ENCODE data around the gene C19orf44.
"Not testable (repeated sequence)": the region's sequence is repeated elsewhere in the genome, so short reads cannot be mapped to it uniquely, and the experiment has no call there.

C19orf44 gene

GRCh38 chr19:16467581-16467980 lies 28.6 kb upstream of the C19orf44 start:
- DNase-seq (ENCODE audit: low read depth), result no peak

GRCh38 chr19:16470541-16470910 lies 25.7 kb upstream of the C19orf44 start:
- no peak for DNase-seq (ENCODE audit: low read depth)

- DNase-seq (ENCODE audit: low read depth), result no peak
These were observed 25.0 kb upstream of the C19orf44 start for GRCh38 chr19:16470911-16471811.

DNA sequence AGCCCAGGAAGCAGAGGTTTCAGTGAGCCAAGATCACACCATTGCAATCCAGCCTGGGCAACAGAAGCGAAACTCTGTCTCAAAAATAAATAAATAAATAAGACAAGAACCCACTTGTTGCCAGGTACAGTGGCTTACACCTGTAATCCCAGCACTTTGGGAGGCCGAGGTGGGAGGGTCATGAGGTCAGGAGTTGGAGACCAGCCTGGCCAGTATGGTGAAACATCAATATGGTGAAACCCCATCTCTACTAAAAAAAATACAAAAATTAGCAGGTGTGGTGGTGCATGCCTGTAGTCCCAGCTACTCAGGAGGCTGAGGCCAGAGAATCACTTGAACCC lies 23.7 kb upstream of the C19orf44 start:
- not testable (repeated sequence) for DNase-seq (ENCODE audit: low read depth)

DNA sequence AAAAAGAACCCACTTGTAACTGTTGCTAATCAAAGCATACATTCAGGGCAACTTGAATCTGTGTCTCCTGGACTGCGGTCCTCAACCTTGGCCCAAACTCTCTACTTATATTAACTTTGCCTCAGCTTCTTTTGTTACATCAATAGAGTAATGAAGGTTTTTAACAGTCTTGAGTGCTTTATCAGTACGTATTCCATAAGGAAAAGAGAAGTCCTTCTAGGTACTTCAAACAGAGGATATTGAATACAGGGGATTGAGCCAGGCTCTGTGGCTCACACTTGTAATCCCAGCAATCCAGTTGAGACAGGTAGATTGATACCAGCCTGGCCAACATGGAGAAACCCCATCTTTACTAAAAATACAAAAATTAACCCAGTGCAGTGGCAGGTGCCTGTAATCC lies 23.2 kb upstream of the C19orf44 start:
- no peak for DNase-seq (ENCODE audit: low read depth)

DNA sequence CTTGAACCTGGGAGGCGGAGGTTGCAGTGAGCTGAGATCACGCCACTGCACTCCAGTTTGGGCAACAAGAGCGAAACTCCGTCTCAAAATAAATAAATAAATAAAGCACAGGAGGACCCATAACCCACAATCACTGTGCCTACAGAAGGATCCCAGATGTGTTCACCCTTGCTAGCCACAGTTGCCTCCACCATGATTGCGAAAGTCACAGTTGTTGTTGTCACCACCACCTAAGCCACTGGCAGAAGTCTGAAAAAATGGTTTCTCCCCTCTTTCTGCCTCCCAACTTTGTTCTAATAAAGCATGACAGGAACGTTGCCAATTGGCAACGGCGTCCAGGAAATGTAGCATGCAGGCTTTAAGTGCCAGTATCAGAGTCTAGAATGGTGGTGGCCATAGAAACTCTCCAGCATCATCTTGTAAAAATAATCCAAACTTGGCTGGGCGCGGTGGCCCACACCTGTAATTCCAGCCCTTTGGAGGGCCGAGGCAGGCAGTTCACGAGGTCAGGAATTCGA lies 22.3 kb upstream of the C19orf44 start:
- DNase-seq (ENCODE audit: low read depth), result no peak

DNA sequence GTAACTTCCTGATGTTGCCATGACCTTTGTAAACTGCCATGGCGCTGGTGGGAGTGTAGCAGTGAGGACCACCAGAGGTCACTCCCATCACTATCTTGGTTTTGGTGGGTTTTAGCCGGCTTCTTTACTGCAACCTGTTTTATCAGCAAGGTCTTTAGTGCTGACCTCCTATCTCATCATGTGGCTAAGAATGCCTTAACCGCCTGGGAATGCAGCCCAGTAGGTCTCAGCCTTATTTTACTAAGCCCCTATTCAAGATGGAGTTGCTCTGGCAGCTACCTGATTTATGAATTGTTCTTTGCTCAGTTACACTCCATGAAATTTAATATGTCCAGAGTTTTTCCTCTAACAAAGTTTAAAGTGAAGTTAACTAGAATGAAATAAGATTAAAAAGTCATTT lies 19.8 kb upstream of the C19orf44 start:
- DNase-seq (ENCODE audit: low read depth), result no peak

DNA sequence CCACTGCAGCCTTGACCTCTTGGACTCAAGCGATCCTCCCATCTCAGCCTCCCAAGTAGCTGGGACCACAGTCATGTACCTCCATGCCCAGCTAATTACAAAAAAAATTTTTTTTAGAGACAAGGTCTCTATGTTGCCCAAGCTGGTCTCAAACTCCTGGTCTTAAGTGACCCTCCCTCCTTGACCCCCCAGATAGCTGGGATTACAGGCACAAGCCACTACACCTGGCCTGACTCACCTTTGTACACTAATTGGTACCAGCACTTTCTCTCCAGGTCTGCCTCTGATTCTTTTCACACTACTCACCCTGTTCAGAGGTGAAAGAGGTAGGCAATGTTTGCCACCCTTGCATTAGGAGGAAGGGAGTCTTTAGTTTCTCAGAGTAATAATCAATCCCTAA lies 18.9 kb upstream of the C19orf44 start:
- no peak for DNase-seq (ENCODE audit: low read depth)

GRCh38 chr19:16482745-16483144 lies 13.4 kb upstream of the C19orf44 start:
- no peak for DNase-seq (ENCODE audit: low read depth)

DNA sequence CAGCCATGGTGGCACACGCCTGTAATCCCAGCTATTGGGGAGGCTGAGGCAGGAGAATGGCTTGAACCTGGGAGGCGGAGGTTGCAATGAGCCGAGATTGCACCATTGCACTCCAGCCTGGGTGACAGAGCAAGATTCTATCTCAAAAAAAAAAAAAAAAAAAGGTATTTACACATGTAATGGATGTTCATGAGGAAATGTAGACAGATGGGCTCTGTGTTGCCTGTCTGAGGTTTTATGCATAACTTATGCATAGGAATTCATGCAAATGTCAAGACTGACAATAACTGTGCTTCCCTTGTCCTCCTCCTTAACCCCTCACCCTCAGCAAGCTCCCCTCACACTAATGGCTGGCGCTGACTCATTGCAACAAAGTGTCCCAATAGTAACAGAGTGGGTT lies 9.7 kb upstream of the C19orf44 start:
- not testable (repeated sequence) for DNase-seq (ENCODE audit: low read depth)

GRCh38 chr19:16496613-16496983 lies 404 bp downstream of the C19orf44 start:
- DNase-seq (ENCODE audit: low read depth), result no peak

- no peak for DNase-seq (ENCODE audit: low read depth)
These were observed 848 bp downstream of the C19orf44 start for GRCh38 chr19:16497042-16497441.

GRCh38 chr19:16497837-16498236 lies 1.6 kb downstream of the C19orf44 start:
- no peak for DNase-seq (ENCODE audit: low read depth)

GRCh38 chr19:16504271-16504670 lies 8.1 kb downstream of the C19orf44 start:
- no peak for DNase-seq (ENCODE audit: low read depth)

DNA sequence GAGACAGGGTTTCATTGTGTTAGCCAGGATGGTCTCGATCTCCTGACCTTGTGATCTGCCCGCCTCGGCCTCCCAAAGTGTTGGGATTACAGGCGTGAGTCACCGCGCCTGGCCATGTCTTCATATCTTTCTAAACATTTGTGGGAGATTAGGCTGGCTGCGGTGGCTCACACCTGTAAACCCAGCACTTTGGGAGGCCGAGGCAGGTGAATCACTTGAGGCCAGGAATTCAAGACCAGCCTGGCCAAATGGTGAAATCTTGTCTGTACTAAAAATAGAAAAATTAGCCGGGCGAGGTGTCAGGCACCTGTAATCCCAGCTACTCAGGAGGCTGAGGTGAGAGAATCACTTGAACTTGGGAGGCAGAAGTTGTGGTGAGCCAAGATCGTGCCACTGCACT lies 10.0 kb downstream of the C19orf44 start:
- not testable (repeated sequence) for DNase-seq (ENCODE audit: low read depth)

- DNase-seq (ENCODE audit: low read depth), result no peak
These were observed 10.8 kb downstream of the C19orf44 start for GRCh38 chr19:16506961-16507360.

- no peak for DNase-seq (ENCODE audit: low read depth)
These were observed 12.4 kb downstream of the C19orf44 start for GRCh38 chr19:16508546-16508945.

DNA sequence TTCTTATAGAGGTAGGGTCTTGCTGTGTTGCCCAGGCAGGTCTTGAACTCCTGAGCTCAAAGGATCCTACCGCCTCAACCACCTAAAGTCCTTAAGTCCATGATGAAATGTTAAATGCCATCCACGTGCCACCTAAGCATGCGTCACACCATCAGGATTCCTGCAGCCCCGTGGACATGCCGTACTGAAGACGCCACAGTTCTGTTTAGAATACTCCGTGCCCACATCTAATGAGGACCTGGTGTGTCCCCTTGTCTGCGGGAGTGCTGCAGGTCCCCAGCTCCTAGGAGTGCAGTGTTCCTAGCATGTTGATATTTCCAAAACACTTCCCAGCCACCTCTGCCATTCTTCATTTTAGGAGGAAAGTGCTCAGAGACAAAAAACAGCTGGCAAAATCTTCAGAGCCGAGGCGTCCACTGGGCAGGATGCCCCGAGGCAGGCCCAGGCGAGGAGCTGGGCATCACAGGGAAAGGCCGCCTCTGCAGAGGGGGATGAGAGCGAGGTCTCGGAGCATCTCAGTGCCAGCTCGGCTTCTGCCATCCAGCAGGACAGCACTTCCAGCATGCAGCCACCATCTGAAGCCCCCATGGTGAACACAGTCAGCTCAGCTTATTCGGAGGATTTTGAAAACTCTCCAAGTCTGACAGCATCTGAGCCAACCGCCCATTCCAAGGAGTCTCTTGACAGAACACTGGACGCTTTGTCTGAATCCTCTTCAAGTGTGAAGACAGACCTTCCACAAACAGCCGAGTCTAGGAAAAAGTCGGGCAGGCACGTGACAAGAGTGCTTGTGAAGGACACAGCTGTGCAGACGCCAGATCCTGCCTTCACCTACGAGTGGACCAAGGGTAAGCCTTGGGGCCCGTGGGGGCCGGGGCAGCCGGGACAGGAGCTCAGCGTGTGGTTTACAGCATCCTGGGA lies 13.2 kb downstream of the C19orf44 start:
- DNase-seq (ENCODE audit: low read depth), result no peak

DNA sequence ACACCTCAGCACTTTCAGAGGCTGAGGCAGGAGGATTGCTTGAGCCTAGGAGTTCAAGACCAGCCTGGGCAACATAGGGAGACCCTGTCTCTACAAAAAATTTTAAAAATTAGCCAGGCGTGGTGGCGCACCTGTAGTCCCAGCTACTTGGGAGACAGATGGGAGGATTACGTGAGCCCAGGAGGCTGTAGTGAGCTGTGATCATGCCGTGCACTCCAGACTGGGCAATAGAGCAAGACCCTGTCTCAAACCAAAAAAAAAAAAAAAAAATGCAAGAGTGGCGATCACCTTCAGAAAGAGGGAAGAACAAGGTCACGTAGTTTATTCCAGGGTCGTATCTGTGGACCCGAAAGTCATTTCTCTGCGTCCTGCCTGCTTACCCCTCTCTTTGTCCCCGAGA lies 16.4 kb downstream of the C19orf44 start:
- DNase-seq (ENCODE audit: low read depth), result not testable (repeated sequence)

DNA sequence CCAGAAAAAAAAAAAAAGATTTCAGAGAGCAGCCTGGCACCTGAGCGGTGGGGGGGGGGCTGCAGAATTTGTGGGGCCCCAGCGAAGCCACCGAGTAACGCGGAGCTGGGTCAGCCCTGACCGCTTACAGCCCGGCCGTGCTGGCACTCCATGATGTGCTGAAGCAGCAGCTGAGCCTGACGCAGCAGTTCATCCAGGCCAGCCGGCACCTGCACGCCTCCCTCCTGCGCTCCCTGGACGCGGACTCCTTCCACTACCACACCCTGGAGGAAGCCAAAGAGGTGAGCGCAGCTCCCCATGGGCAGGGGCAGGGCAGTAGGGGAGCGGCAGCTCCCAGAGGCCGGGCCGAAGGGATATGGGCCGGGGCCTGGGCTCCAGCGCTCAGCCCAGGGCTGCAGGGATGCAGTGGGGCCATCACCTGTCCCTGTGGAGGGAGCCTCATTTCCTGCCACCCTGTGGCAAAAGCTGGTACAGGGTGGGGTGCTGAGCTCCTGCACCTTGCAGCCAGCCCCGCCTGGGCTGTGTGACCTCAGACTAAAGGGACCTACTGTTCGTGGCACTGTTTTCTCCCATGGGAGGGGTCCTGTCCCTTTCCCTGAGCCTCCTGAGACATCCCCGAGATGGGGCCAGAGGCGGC lies 18.3 kb downstream of the C19orf44 start:
- no peak for DNase-seq (ENCODE audit: low read depth)

- no peak for DNase-seq (ENCODE audit: low read depth)
These were observed 20.2 kb downstream of the C19orf44 start for GRCh38 chr19:16516381-16516780.

DNA sequence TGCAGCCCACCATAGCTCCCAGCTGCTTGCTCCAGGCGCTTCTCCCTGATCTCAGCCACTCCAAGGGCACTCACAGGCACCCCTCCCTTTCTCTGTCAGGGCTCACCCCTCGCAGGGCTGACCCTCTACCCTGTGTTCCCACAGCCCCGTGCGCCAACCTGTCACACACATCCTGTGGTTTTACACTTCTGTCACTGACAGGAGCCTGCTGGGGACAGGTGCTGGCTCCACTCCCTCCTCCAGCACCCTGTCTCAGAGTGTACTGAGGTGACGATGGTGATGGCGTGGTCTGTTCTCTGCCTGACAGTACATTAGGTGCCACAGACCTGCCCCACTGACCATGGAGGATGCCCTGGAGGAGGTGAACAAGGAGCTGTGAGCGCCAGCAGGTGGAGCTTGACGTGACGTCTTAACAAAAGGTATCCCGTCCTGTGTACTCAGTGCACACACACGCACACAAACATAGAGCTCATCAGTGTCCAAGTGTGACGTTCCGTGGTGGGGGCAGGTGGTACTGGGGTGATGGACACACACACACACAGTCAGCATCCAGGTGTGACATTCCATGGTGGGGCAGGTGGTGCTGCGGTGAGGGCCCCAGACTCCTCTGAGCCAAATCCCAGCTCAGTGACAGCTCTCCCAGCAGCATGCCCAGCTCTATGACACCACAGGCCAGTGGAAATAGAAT lies 20.9 kb downstream of the C19orf44 start:
- no peak for DNase-seq (ENCODE audit: low read depth)
